Measurements from ENCODE around the gene SF3A2. TPM values are rescaled to one million over a fixed set of nuclear protein-coding genes. Genes with fewer than 3 reads are reported as not detected.

Gene SF3A2, protein sequence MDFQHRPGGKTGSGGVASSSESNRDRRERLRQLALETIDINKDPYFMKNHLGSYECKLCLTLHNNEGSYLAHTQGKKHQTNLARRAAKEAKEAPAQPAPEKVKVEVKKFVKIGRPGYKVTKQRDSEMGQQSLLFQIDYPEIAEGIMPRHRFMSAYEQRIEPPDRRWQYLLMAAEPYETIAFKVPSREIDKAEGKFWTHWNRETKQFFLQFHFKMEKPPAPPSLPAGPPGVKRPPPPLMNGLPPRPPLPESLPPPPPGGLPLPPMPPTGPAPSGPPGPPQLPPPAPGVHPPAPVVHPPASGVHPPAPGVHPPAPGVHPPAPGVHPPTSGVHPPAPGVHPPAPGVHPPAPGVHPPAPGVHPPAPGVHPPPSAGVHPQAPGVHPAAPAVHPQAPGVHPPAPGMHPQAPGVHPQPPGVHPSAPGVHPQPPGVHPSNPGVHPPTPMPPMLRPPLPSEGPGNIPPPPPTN
- total RNA-seq: 100 to 1,000 TPM; 154 to 158 TPM

- peak; percentile 98 for DNase-seq
- H3K9me3 Mint-ChIP-seq: no peaks in the 10 kb centered on the region
- intact Hi-C loops (cut with micrococcal nuclease): loop anchor here (1.0 to 10.0 kb wide), 13 partner anchors 22 to 547 kb away; partner anchors contain the start of genes ADAT3, BTBD2, IZUMO4 and LSM7
- CTCF ChIA-PET: interaction anchor here (0.7 to 1.6 kb wide), 6 partner anchors 23 to 156 kb away, joined by 3 to 5 read pairs (median 3); no protein-coding TSS in a partner anchor
- H3K27ac Mint-ChIP-seq: peak within 1 kb of the TSS; percentile 98
- H3K4me3 Mint-ChIP-seq: peak within 1 kb of the TSS; percentile 99
- peaks cover 64% of the 10 kb centered on the region for H3K4me1 Mint-ChIP-seq (ENCODE audit: low read depth)
- H3K36me3 Mint-ChIP-seq (ENCODE audit: low read depth): peaks cover 47% of the 10 kb centered on the region
- H3K27me3 Mint-ChIP-seq (ENCODE audit: low read depth): no peaks in the 10 kb centered on the region
These were observed at the start of gene SF3A2, which contains the start of gene PLEKHJ1 for GRCh38 chr19:2236314-2237050. TSS of gene SF3A2 (plus strand) at chr19:2236824. CDS start at chr19:2243419, 6,595 bp downstream. TSS of gene PLEKHJ1 (minus strand) at chr19:2236329. CDS start at chr19:2236248, 81 bp downstream.

GRCh38 chr19:2187159-2187558 lies 49.5 kb upstream of the SF3A2 start:
- no peak for DNase-seq
- Mint-ChIP-seq H3K27ac (no peak overlapping the region), H3K4me3 (no peak overlapping the region), H3K9me3 (no peaks in the 10 kb centered on the region), H3K36me3 (ENCODE audit: low read depth) (peaks cover 33% of the 10 kb centered on the region), H3K4me1 (ENCODE audit: low read depth) (peaks cover 2% of the 10 kb centered on the region), H3K27me3 (ENCODE audit: low read depth) (no peaks in the 10 kb centered on the region)
- intact Hi-C loops (cut with micrococcal nuclease): no loop called here
- CTCF ChIA-PET: interaction anchor here (0.6 to 0.9 kb wide), 3 partner anchors 12 to 408 kb away, joined by 3 to 4 read pairs (median 3); no protein-coding TSS in a partner anchor

- no peak for DNase-seq
These were observed 47.8 kb upstream of the SF3A2 start for GRCh38 chr19:2188708-2189385.

GRCh38 chr19:2189880-2190279 lies 46.7 kb upstream of the SF3A2 start:
- no peak overlapping the region for H3K4me3 Mint-ChIP-seq
- peaks cover 34% of the 10 kb centered on the region for H3K36me3 Mint-ChIP-seq (ENCODE audit: low read depth)

More at GRCh38 chr19:2188708-2189385, 47.8 kb upstream of the SF3A2 start:
- Mint-ChIP-seq H3K27ac (no peak overlapping the region), H3K9me3 (no peaks in the 10 kb centered on the region), H3K27me3 (ENCODE audit: low read depth) (no peaks in the 10 kb centered on the region), H3K4me3 (no peak overlapping the region), H3K4me1 (ENCODE audit: low read depth) (peaks cover 2% of the 10 kb centered on the region), H3K36me3 (ENCODE audit: low read depth) (peaks cover 41% of the 10 kb centered on the region)
- CTCF ChIA-PET: interaction anchor here (0.5 kb wide), 1 partner anchor 97 kb away, joined by 4 read pairs; no protein-coding TSS in a partner anchor
- intact Hi-C loops (cut with micrococcal nuclease): no loop called here

GRCh38 chr19:2190848-2191455 lies 45.7 kb upstream of the SF3A2 start:
- Mint-ChIP-seq H3K4me3 (no peak overlapping the region), H3K27me3 (ENCODE audit: low read depth) (no peaks in the 10 kb centered on the region), H3K9me3 (no peaks in the 10 kb centered on the region), H3K27ac (no peak overlapping the region), H3K36me3 (ENCODE audit: low read depth) (peaks cover 31% of the 10 kb centered on the region), H3K4me1 (ENCODE audit: low read depth) (no peaks in the 10 kb centered on the region)
- CTCF ChIA-PET: no interaction called here
- DNase-seq: no peak
- intact Hi-C loops (cut with micrococcal nuclease): no loop called here

More at GRCh38 chr19:2189880-2190279, 46.7 kb upstream of the SF3A2 start:
- H3K9me3 Mint-ChIP-seq: no peaks in the 10 kb centered on the region
- H3K4me1 Mint-ChIP-seq (ENCODE audit: low read depth): no peaks in the 10 kb centered on the region
- H3K27ac Mint-ChIP-seq: no peak overlapping the region
- intact Hi-C loops (cut with micrococcal nuclease): no loop called here
- CTCF ChIA-PET: no interaction called here
- H3K27me3 Mint-ChIP-seq (ENCODE audit: low read depth): no peaks in the 10 kb centered on the region
- DNase-seq: no peak

DNA sequence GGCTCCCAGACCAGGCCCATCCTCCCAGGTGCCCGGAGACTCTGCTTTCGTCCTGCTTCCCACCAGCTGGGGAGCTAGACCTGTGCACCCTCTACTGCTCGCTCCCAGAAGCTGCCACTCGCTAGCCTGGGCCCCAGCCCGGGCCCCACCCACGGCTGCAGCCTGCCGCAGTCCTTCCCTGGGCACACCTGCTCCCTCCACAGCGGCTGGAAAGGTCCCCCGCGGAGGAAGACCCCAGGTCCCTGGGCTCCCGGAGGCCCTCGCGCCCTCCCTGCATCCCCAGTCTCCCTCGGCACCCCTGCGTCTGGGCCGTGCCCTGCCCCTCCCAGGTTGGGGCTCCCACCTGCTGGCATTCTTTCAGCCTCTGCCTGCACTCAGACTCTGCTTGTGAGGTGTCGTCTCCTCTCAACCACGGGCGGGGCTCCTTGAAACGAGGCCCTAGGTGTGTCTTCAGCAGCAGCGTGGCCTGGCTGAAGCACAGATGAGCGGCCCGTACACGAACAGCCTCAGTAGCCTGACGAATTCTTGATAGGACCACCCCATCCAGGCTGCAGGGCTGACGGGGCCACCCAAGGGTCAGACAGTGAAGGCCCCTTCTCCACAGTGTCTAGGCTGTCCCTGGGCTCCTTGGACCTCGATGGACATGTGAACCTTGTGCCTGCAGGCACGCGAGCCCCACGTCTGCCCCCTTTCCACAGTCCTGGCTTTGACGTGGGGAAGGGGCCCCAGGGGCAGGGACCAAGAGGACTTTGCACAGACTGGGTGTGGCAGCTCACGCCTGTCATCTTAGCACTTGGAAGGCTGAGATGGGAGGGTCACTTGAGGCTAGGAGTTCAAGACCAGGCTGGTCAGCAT lies 44.9 kb upstream of the SF3A2 start:
- H3K9me3 Mint-ChIP-seq: no peaks in the 10 kb centered on the region
- no peak for DNase-seq
- H3K27me3 Mint-ChIP-seq (ENCODE audit: low read depth): no peaks in the 10 kb centered on the region
- intact Hi-C loops (cut with micrococcal nuclease): no loop called here
- H3K36me3 Mint-ChIP-seq (ENCODE audit: low read depth): peaks cover 30% of the 10 kb centered on the region
- no peak overlapping the region for H3K27ac Mint-ChIP-seq
- no peak overlapping the region for H3K4me3 Mint-ChIP-seq
- CTCF ChIA-PET: no interaction called here
- no peaks in the 10 kb centered on the region for H3K4me1 Mint-ChIP-seq (ENCODE audit: low read depth)

DNA sequence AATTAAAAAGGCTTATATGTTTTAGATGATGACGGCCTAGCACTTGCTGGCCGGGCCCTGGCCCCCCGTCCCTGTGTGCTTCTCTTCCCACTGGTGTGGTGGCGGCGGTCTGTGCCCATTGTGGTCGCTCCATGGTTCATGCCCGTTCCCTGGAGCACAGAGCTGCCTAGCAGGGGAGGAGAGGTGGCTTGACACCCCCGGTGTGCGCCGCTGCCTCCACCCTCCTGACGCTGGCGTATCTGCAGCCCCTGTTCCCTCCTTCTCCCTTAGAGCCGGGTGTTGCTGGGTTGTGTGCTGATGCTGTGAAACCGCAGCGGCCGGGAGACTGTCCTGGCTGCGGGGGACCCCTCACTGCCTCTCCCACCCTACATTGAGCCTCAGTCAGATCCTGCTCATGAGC lies 43.8 kb upstream of the SF3A2 start:
- CTCF ChIA-PET: no interaction called here
- no peaks in the 10 kb centered on the region for H3K9me3 Mint-ChIP-seq
- DNase-seq: no peak
- no peak overlapping the region for H3K27ac Mint-ChIP-seq
- intact Hi-C loops (cut with micrococcal nuclease): no loop called here
- H3K27me3 Mint-ChIP-seq (ENCODE audit: low read depth): no peaks in the 10 kb centered on the region
- peaks cover 31% of the 10 kb centered on the region for H3K36me3 Mint-ChIP-seq (ENCODE audit: low read depth)
- H3K4me1 Mint-ChIP-seq (ENCODE audit: low read depth): peaks cover 2% of the 10 kb centered on the region
- no peak overlapping the region for H3K4me3 Mint-ChIP-seq

DNA sequence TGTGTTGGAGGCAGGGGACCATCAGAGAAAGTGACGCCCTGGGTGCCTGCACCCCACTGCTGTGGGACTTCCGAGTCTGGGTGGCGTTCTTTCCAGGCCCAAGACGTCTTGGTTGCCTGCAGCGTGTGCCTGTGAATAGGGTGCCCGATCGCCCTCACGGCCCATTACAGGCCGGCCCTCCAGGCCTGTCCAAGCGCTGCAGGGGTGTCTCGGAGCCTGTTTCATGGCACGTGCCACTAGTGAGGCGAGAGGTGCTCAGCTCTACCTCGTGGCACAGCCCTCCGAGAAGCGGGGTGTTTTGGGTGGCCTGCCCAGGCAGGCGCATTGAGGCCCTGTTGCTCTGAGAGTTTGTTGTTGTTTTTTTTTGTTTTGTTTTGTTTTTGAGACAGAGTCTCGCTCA lies 42.8 kb upstream of the SF3A2 start:
- H3K27me3 Mint-ChIP-seq (ENCODE audit: low read depth): no peaks in the 10 kb centered on the region
- peaks cover 30% of the 10 kb centered on the region for H3K36me3 Mint-ChIP-seq (ENCODE audit: low read depth)
- no peaks in the 10 kb centered on the region for H3K9me3 Mint-ChIP-seq
- no peak overlapping the region for H3K4me3 Mint-ChIP-seq
- no peak for DNase-seq
- CTCF ChIA-PET: interaction anchor here (0.6 kb wide), 1 partner anchor 1794 kb away, joined by 6 read pairs; no protein-coding TSS in a partner anchor
- H3K4me1 Mint-ChIP-seq (ENCODE audit: low read depth): peaks cover 2% of the 10 kb centered on the region
- intact Hi-C loops (cut with micrococcal nuclease): no loop called here
- H3K27ac Mint-ChIP-seq: no peak overlapping the region

GRCh38 chr19:2194513-2195078 lies 42.0 kb upstream of the SF3A2 start:
- peaks cover 30% of the 10 kb centered on the region for H3K36me3 Mint-ChIP-seq (ENCODE audit: low read depth)
- H3K9me3 Mint-ChIP-seq: no peaks in the 10 kb centered on the region
- no peak overlapping the region for H3K27ac Mint-ChIP-seq
- intact Hi-C loops (cut with micrococcal nuclease): no loop called here
- H3K27me3 Mint-ChIP-seq (ENCODE audit: low read depth): no peaks in the 10 kb centered on the region
- CTCF ChIA-PET: interaction anchor here (0.6 kb wide), 1 partner anchor 1793 kb away, joined by 6 read pairs; no protein-coding TSS in a partner anchor
- H3K4me1 Mint-ChIP-seq (ENCODE audit: low read depth): peaks cover 2% of the 10 kb centered on the region
- H3K4me3 Mint-ChIP-seq: no peak overlapping the region
- DNase-seq: no peak

GRCh38 chr19:2195361-2195760 lies 41.3 kb upstream of the SF3A2 start:
- intact Hi-C loops (cut with micrococcal nuclease): no loop called here
- peaks cover 30% of the 10 kb centered on the region for H3K36me3 Mint-ChIP-seq (ENCODE audit: low read depth)
- H3K4me1 Mint-ChIP-seq (ENCODE audit: low read depth): peaks cover 2% of the 10 kb centered on the region
- no peak overlapping the region for H3K27ac Mint-ChIP-seq
- H3K4me3 Mint-ChIP-seq: no peak overlapping the region
- no peak for DNase-seq
- CTCF ChIA-PET: no interaction called here
- H3K27me3 Mint-ChIP-seq (ENCODE audit: low read depth): no peaks in the 10 kb centered on the region
- no peaks in the 10 kb centered on the region for H3K9me3 Mint-ChIP-seq

DNA sequence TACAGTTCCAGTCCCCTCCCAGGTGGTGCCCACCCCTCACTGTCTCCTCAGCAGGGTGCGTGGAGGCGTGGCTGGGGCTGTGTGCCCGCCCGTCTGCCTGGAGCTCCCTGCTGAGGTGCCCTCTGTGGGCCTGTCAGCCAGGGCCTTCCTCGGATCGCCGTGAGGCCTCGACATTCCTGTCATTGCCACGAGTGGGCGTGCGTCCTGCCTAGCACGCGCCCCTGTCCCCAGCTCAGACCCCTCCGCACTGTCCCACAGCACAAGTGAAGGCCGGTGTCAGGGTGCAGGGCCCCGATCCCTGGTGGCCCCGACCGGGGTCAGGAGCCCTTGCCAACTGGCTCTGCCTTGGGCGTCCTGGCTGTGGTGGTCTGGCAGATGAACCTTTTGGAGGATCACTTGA lies 40.7 kb upstream of the SF3A2 start:
- Mint-ChIP-seq H3K36me3 (ENCODE audit: low read depth) (peaks cover 26% of the 10 kb centered on the region), H3K27me3 (ENCODE audit: low read depth) (no peaks in the 10 kb centered on the region), H3K4me1 (ENCODE audit: low read depth) (peaks cover 2% of the 10 kb centered on the region), H3K27ac (no peak overlapping the region), H3K4me3 (no peak overlapping the region), H3K9me3 (no peaks in the 10 kb centered on the region)
- CTCF ChIA-PET: no interaction called here
- no peak for DNase-seq
- intact Hi-C loops (cut with micrococcal nuclease): no loop called here

Data from activated naive CD4-positive, alpha-beta T cell treated with anti-CD3 and anti-CD28 coated beads for 36 hours (primary cell).